Nephron progenitor cell (in vitro differentiated cells): ENCODE results near the gene PZP.

Experiments
- DNase-seq: peaks from one replicate; pipeline ENCODE4 v3.0.0; 2021
- H3K27ac Mint-ChIP-seq: 2 replicates; pipeline ENCODE4 v1.8.0; 2021; ENCODE audit warnings: mild to moderate bottlenecking, moderate library complexity, mixed read lengths
- H3K27me3 Mint-ChIP-seq: 2 replicates; pipeline ENCODE4 v1.8.0; 2021; ENCODE audit warnings: mild to moderate bottlenecking, low read depth, mixed read lengths; ENCODE audit not compliant: poor library complexity
- H3K36me3 Mint-ChIP-seq: 2 replicates; pipeline ENCODE4 v1.8.0; 2021; ENCODE audit warnings: low read depth, mixed read lengths
- H3K4me1 Mint-ChIP-seq: 2 replicates; pipeline ENCODE4 v1.8.0; 2021; ENCODE audit warnings: mixed read lengths
- H3K4me3 Mint-ChIP-seq: 2 replicates; pipeline ENCODE4 v1.8.0; 2021; ENCODE audit warnings: mild to moderate bottlenecking, moderate library complexity, mixed read lengths
- H3K9me3 Mint-ChIP-seq: 2 replicates; pipeline ENCODE4 v1.8.0; 2021; ENCODE audit warnings: mild to moderate bottlenecking, moderate library complexity, mixed read lengths
- CTCF ChIP-seq: fragments of 200-600 bp; sonication (generic); IDR thresholded peaks from 2 replicates; pipeline ENCODE4 v1.5.0; 2021; ENCODE audit warnings: antibody characterized with exemption

The PZP gene

GRCh38 chr12:9135903-9136310 is 72.3 kb downstream of the PZP start:
- no peak overlapping the region for H3K27ac Mint-ChIP-seq
- no peak for DNase-seq
- no peaks in the 10 kb centered on the region for H3K4me1 Mint-ChIP-seq
- no peak for TF ChIP-seq CTCF
- no peak overlapping the region for H3K4me3 Mint-ChIP-seq
- peaks cover 44% of the 10 kb centered on the region for H3K9me3 Mint-ChIP-seq
- peaks cover 4% of the 10 kb centered on the region for H3K27me3 Mint-ChIP-seq
- peaks cover 25% of the 10 kb centered on the region for H3K36me3 Mint-ChIP-seq

GRCh38 chr12:9134981-9135628 is 73.1 kb downstream of the PZP start:
- no peak for DNase-seq
- H3K9me3 Mint-ChIP-seq, result peaks cover 44% of the 10 kb centered on the region
- no peak overlapping the region for H3K27ac Mint-ChIP-seq
- peaks cover 32% of the 10 kb centered on the region for H3K36me3 Mint-ChIP-seq
- no peak overlapping the region for H3K4me3 Mint-ChIP-seq
- H3K27me3 Mint-ChIP-seq, result peaks cover 4% of the 10 kb centered on the region
- H3K4me1 Mint-ChIP-seq, result no peaks in the 10 kb centered on the region
- TF ChIP-seq CTCF, result no peak

- Mint-ChIP-seq H3K4me3 (no peak overlapping the region), H3K9me3 (peaks cover 35% of the 10 kb centered on the region), H3K36me3 (peaks cover 25% of the 10 kb centered on the region), H3K4me1 (no peaks in the 10 kb centered on the region), H3K27ac (no peak overlapping the region), H3K27me3 (no peaks in the 10 kb centered on the region)
- no peak for TF ChIP-seq CTCF
- DNase-seq, result no peak
Measured at GRCh38 chr12:9133216-9133916, 74.8 kb downstream of the PZP start.

GRCh38 chr12:9132008-9132535 is 76.1 kb downstream of the PZP start:
- Mint-ChIP-seq H3K9me3 (peaks cover 28% of the 10 kb centered on the region), H3K27ac (no peak overlapping the region), H3K4me3 (no peak overlapping the region), H3K36me3 (peaks cover 24% of the 10 kb centered on the region), H3K4me1 (no peaks in the 10 kb centered on the region), H3K27me3 (no peaks in the 10 kb centered on the region)
- DNase-seq, result no peak
- no peak for TF ChIP-seq CTCF

GRCh38 chr12:9130244-9130643 is 78.0 kb downstream of the PZP start:
- Mint-ChIP-seq H3K36me3 (peaks cover 19% of the 10 kb centered on the region), H3K9me3 (peaks cover 22% of the 10 kb centered on the region), H3K4me1 (no peaks in the 10 kb centered on the region), H3K4me3 (no peak overlapping the region), H3K27ac (no peak overlapping the region), H3K27me3 (no peaks in the 10 kb centered on the region)
- DNase-seq, result no peak
- no peak for TF ChIP-seq CTCF
